Astrocyte of the spinal cord (primary cell): ENCODE results near the gene UNC80.

ENCODE experiments used
- DNase-seq: peaks from one replicate; pipeline ENCODE4 v3.0.0; 2011; ENCODE audit warnings: low read depth, low spot score
- H3K4me3 ChIP-seq: 2 replicates; pipeline ENCODE4 v1.5.1; 2011; ENCODE audit warnings: low read depth, mild to moderate bottlenecking, low read length, moderate library complexity
- CTCF ChIP-seq: IDR thresholded peaks from 2 replicates; pipeline ENCODE4 v1.5.1; 2012; ENCODE audit warnings: low read depth, mild to moderate bottlenecking, low read length, inconsistent platforms
- in situ Hi-C: cut with HindIII; loops from 2 replicates; pipeline ENCODE4 v1.10.0; 2017; ENCODE audit warnings: low sequenced_read_pairs

The UNC80 gene

GRCh38 chr2:209878701-209879100, 107.1 kb downstream of the UNC80 start:
- no peak for TF ChIP-seq CTCF
- no peak for DNase-seq
- in situ Hi-C loops: no loop called here
- no peak overlapping the region for H3K4me3 ChIP-seq

GRCh38 chr2:209900638-209901037, 129.0 kb downstream of the UNC80 start:
- no peak for DNase-seq
- in situ Hi-C loops: no loop called here
- no peak overlapping the region for H3K4me3 ChIP-seq
- no peak for TF ChIP-seq CTCF

- no peak for DNase-seq
- in situ Hi-C loops: no loop called here
- no peak overlapping the region for H3K4me3 ChIP-seq
- no peak for TF ChIP-seq CTCF
Observed at GRCh38 chr2:209901172-209901571, 129.5 kb downstream of the UNC80 start.

GRCh38 chr2:209905691-209906090, 134.1 kb downstream of the UNC80 start:
- TF ChIP-seq CTCF: no peak
- DNase-seq: no peak
- in situ Hi-C loops: no loop called here
- H3K4me3 ChIP-seq: no peak overlapping the region

- no peak for DNase-seq
- no peak overlapping the region for H3K4me3 ChIP-seq
- no peak for TF ChIP-seq CTCF
- in situ Hi-C loops: no loop called here
Observed at GRCh38 chr2:209907746-209908145, 136.1 kb downstream of the UNC80 start.

GRCh38 chr2:209908511-209908910, 136.9 kb downstream of the UNC80 start:
- in situ Hi-C loops: no loop called here

More at GRCh38 chr2:209908511-209908910, 136.9 kb downstream of the UNC80 start:
- no peak overlapping the region for H3K4me3 ChIP-seq
- no peak for DNase-seq
- TF ChIP-seq CTCF: no peak
